HCT116 (cell line): ENCODE results near the gene VAV2. TPM values are rescaled to one million over a fixed set of nuclear protein-coding genes. Genes with fewer than 3 reads are reported as not detected.

Experiments
- ATAC-seq: fragments of 200-7000 bp; cut with Tn5 transposase; 2 replicates; pipeline ENCODE4 v1.9.1; 2020; ENCODE audit warnings: mild to moderate bottlenecking, moderate library complexity
- BruUV-seq: library from RNA; stranded (reverse); fragments of 400-500 nt; replicated peaks from 2 replicates; lab custom pipeline; 2021; lab: Mats Ljungman, UMichigan
- CTCF ChIA-PET: fragments of 300-600 bp; sonication (Branson Sonifier 250); formaldehyde crosslinking; loops from one replicate; lab custom pipeline; 2021; ENCODE audit warnings: antibody characterized with exemption; lab: Charles Lee
- POLR2A ChIA-PET: fragments of 300-600, 350-600 bp; sonication (Branson Sonifier 250); formaldehyde crosslinking; loops from one replicate; lab custom pipeline; 2021; ENCODE audit warnings: antibody characterized with exemption; lab: Charles Lee
- RAD21 ChIA-PET, 2 experiments: fragments of 300-600 bp; sonication (Branson Sonifier 250); formaldehyde crosslinking; loops; one replicate each; lab custom pipeline; 2023; ENCODE audit warnings: low total read pairs in 2 of 2; ENCODE audit not compliant: uncharacterized antibody in 2 of 2, unreplicated experiment in 2 of 2, low non-redundant PET in 1 of 2; lab: Charles Lee
- DNase-seq: peaks from one replicate; pipeline ENCODE4 v3.0.0-alpha.2; 2010; ENCODE audit warnings: low read depth, low spot score
- H2AFZ ChIP-seq: fragments of 200-600 bp; shearing (Covaris generic), sonication (generic); 2 replicates; pipeline ENCODE4 v1.6.1; 2017; ENCODE audit warnings: low read depth, mixed run types, mixed read lengths, antibody characterized with exemption, low read length; ENCODE audit not compliant: poor library complexity, severe bottlenecking
- H3K27ac ChIP-seq: 2 replicates; pipeline ENCODE4 v1.5.1; 2012; ENCODE audit warnings: low read depth, low read length
- H3K27me3 ChIP-seq: fragments of 200-600 bp; sonication (generic); 2 replicates; pipeline ENCODE4 v1.6.1; 2016; ENCODE audit warnings: mixed run types, low read length, mixed read lengths; ENCODE audit not compliant: insufficient read depth
- H3K36me3 ChIP-seq, 2 experiments: fragments of 200-500 bp in 1 of 2; fragments of 200-600 bp in 1 of 2; sonication (Bioruptor generic) in 1 of 2; sonication (generic) in 1 of 2; 2 replicates each; pipeline versions ENCODE4 v1.5.1 to v1.6.1; 2014 to 2016; ENCODE audit warnings: low read length in 2 of 2, inconsistent platforms in 1 of 2, mixed read lengths in 1 of 2, mixed run types in 1 of 2; ENCODE audit not compliant: insufficient read depth in 2 of 2, control insufficient read depth in 1 of 2
- H3K4me1 ChIP-seq, 2 experiments: fragments of 200-600 bp in 1 of 2; sonication (generic) in 1 of 2; 2 replicates each; pipeline versions ENCODE4 v1.5.1 to v1.6.1; 2012 to 2017; ENCODE audit warnings: low read length in 2 of 2, inconsistent platforms in 1 of 2, mild to moderate bottlenecking in 1 of 2, mixed read lengths in 1 of 2, mixed run types in 1 of 2, moderate library complexity in 1 of 2; ENCODE audit not compliant: insufficient read depth in 2 of 2, control insufficient read depth in 1 of 2
- H3K4me2 ChIP-seq: fragments of 200-600 bp; sonication (generic); 2 replicates; pipeline ENCODE4 v1.6.1; 2017; ENCODE audit warnings: mixed run types, low read length, mixed read lengths
- H3K4me3 ChIP-seq, 2 experiments: fragments of 200-600 bp in 1 of 2; sonication (generic) in 1 of 2; replicated peaks in 1 of 2; 2 replicates each; pipeline ENCODE4 v1.5.1; 2011 to 2016; ENCODE audit warnings: low read length in 2 of 2, control low read depth in 1 of 2, low read depth in 1 of 2, mild to moderate bottlenecking in 1 of 2, mixed read lengths in 1 of 2, mixed run types in 1 of 2
- H3K79me2 ChIP-seq: fragments of 200-600 bp; sonication (generic); 2 replicates; pipeline ENCODE4 v1.6.1; 2017; ENCODE audit warnings: mild to moderate bottlenecking, mixed run types, low read length, moderate library complexity, mixed read lengths; ENCODE audit not compliant: insufficient read depth
- H3K9ac ChIP-seq: fragments of 200-600 bp; sonication (generic); 2 replicates; pipeline ENCODE4 v1.6.1; 2016; ENCODE audit warnings: low read length, mixed read lengths
- H3K9me2 ChIP-seq: fragments of 200-600 bp; sonication (generic), shearing (Covaris generic); 2 replicates; pipeline ENCODE4 v1.6.1; 2017; ENCODE audit warnings: mixed run types, mild to moderate bottlenecking, moderate library complexity; ENCODE audit not compliant: insufficient read depth
- H3K9me3 ChIP-seq, 2 experiments: fragments of 200-500 bp in 1 of 2; fragments of 200-600 bp in 1 of 2; sonication (Bioruptor generic) in 1 of 2; sonication (generic) in 1 of 2; 2 replicates each; pipeline ENCODE4 v1.6.1; 2014 to 2017; ENCODE audit warnings: low read length in 2 of 2, mixed read lengths in 2 of 2, inconsistent platforms in 1 of 2, low read depth in 1 of 2, mild to moderate bottlenecking in 1 of 2, mixed run types in 1 of 2, moderate library complexity in 1 of 2; ENCODE audit not compliant: control insufficient read depth in 1 of 2, insufficient read depth in 1 of 2
- H4K20me1 ChIP-seq: fragments of 200-600 bp; sonication (generic), shearing (Covaris generic); 2 replicates; pipeline ENCODE4 v1.6.1; 2017; ENCODE audit warnings: mixed run types, mild to moderate bottlenecking, moderate library complexity; ENCODE audit not compliant: insufficient read depth
- CBX3 ChIP-seq: IDR thresholded peaks from 2 replicates; pipeline ENCODE4 v1.6.1; 2012; ENCODE audit warnings: low read depth
- CEBPB ChIP-seq: IDR thresholded peaks from 2 replicates; pipeline ENCODE4 v1.6.1; 2012; ENCODE audit warnings: low read depth
- CTCF ChIP-seq, 3 experiments: fragments of 200-600 bp in 1 of 3; sonication (generic) in 1 of 3; IDR thresholded peaks in 2 of 3; conservative IDR thresholded peaks in 1 of 3; 2 replicates each; pipeline ENCODE4 v1.5.1; 2012 to 2017; ENCODE audit warnings: low read depth in 2 of 3, low read length in 2 of 3, antibody characterized with exemption in 1 of 3, borderline replicate concordance in 1 of 3, control low read depth in 1 of 3, mild to moderate bottlenecking in 1 of 3, mixed read lengths in 1 of 3, mixed run types in 1 of 3, moderate library complexity in 1 of 3; ENCODE audit not compliant: insufficient read depth in 1 of 3
- ELF1 ChIP-seq: IDR thresholded peaks from 2 replicates; pipeline ENCODE4 v1.6.1; 2012; ENCODE audit warnings: low read depth, borderline replicate concordance
- EZH2 ChIP-seq: fragments of 200-600 bp; sonication (generic); IDR thresholded peaks from 2 replicates; pipeline ENCODE4 v1.6.1; 2017; ENCODE audit warnings: antibody characterized with exemption, mixed run types
- EZH2phosphoT487 ChIP-seq: fragments of 200-600 bp; IDR thresholded peaks from 2 replicates; pipeline ENCODE4 v1.6.1; 2018; ENCODE audit warnings: antibody characterized with exemption, borderline replicate concordance
- JUND ChIP-seq: IDR thresholded peaks from 2 replicates; pipeline ENCODE4 v1.6.1; 2012
- REST ChIP-seq: IDR thresholded peaks from 2 replicates; pipeline ENCODE4 v1.6.1; 2012; ENCODE audit warnings: low read depth
- SIN3A ChIP-seq: IDR thresholded peaks from 2 replicates; pipeline ENCODE4 v1.6.1; 2012; ENCODE audit warnings: low read depth
- SP1 ChIP-seq: IDR thresholded peaks from 2 replicates; pipeline ENCODE4 v1.6.1; 2012; ENCODE audit warnings: low read depth
- SRF ChIP-seq: IDR thresholded peaks from 2 replicates; pipeline ENCODE4 v1.6.1; 2012; ENCODE audit warnings: low read depth
- TCF7L2 ChIP-seq: IDR thresholded peaks from 2 replicates; pipeline ENCODE4 v1.7.0; 2011; ENCODE audit warnings: borderline replicate concordance, inconsistent platforms; ENCODE audit not compliant: insufficient read depth, insufficient read length; ENCODE audit errors: extremely low read depth
- ZBTB33 ChIP-seq: IDR thresholded peaks from 2 replicates; pipeline ENCODE4 v1.6.1; 2011; ENCODE audit warnings: mild to moderate bottlenecking, low read length, moderate library complexity; ENCODE audit not compliant: insufficient replicate concordance; ENCODE audit errors: extremely low read depth
- intact Hi-C: fragments of 100-400 bp; cut with micrococcal nuclease; formaldehyde crosslinking; loops from 2 replicates; pipeline ENCODE4 v1.10.0; 2022
- total RNA-seq: library from RNA; stranded (reverse); gene quantifications from one replicate; pipeline ENCODE4 v1.2.1, GENCODE V29; 2021; ENCODE audit not compliant: unreplicated experiment

The VAV2 gene
- total RNA-seq, 1 experiment from 2014 or later = 33.2 TPM

GRCh38 chr9:133787754-133788025, 204.4 kb downstream of the VAV2 start:
- Histone ChIP-seq H4K20me1 (no peaks in the 10 kb centered on the region), H3K9me3 (no peaks in the 10 kb centered on the region), H3K4me2 (no peak overlapping the region), H3K9me2 (no peaks in the 10 kb centered on the region), H3K36me3 (peaks cover 0 to 3% of the 10 kb centered on the region in 2 experiments; a peak in 2 of 4 replicates)
- peak; percentile 93 for ATAC-seq
- ChIA-PET CTCF (no interaction called here), RAD21 (interaction anchor here in 1 of 2 experiments (0.6 kb wide), 1 partner anchor 61 kb away, joined by 3 read pairs; no protein-coding TSS in a partner anchor)
- TF ChIP-seq SP1 (no peak), EZH2phosphoT487 (no peak), ELF1 (no peak), SRF (no peak), TCF7L2 (no peak), SIN3A (no peak), EZH2 (no peak), REST (no peak), CBX3 (no peak), CTCF (IDR thresholded peaks at IDR 0.05 in 2 of 3, conservative IDR thresholded peaks at IDR 0.05 in 1 of 3; ENCODE audit: borderline replicate concordance in 1 of 3, insufficient read depth in 1 of 3, low read depth in 2 of 3, low read length in 2 of 3) (no peak), ZBTB33 (no peak), JUND (no peak), CEBPB (no peak)
- TF ChIP-seq, all 23 proteins: peak for 0
- Histone ChIP-seq H3K27ac (no peak overlapping the region), H3K4me3 (no peak overlapping the region), H3K9ac (no peak overlapping the region), H2AFZ (no peak overlapping the region), H3K4me1 (no peaks in the 10 kb centered on the region), H3K79me2 (no peaks in the 10 kb centered on the region), H3K27me3 (no peaks in the 10 kb centered on the region)
- POLR2A ChIA-PET = no interaction called here
- no TSS peak for BruUV-seq
- no peak for DNase-seq
- intact Hi-C loops = no loop called here
